H9 (cell line): ENCODE data around the gene SART1. TPM values are rescaled to one million over a fixed set of nuclear protein-coding genes. Genes with fewer than 3 reads are reported as not detected.

ENCODE experiments used
- DNase-seq: peaks from one replicate; pipeline ENCODE4 v3.0.0-alpha.2; 2017
- H2AFZ ChIP-seq: one replicate; pipeline ENCODE4 v1.6.1; 2013; ENCODE audit warnings: mild to moderate bottlenecking, low read length, control low read depth, moderate library complexity
- H2AK5ac ChIP-seq: 2 replicates; pipeline ENCODE4 v1.6.1; 2013; ENCODE audit warnings: low read length, control low read depth, mixed read lengths; ENCODE audit not compliant: insufficient read length
- H2BK120ac ChIP-seq: one replicate; pipeline ENCODE4 v1.6.1; 2013; ENCODE audit warnings: low read depth, mild to moderate bottlenecking, low read length, control low read depth, inconsistent platforms; ENCODE audit not compliant: poor library complexity, severe bottlenecking
- H2BK12ac ChIP-seq: 2 replicates; pipeline ENCODE4 v1.6.1; 2013; ENCODE audit warnings: low read length, control low read depth, mixed read lengths, low read depth; ENCODE audit not compliant: insufficient read length
- H2BK15ac ChIP-seq: 2 replicates; pipeline ENCODE4 v1.6.1; 2013; ENCODE audit warnings: low read depth, low read length, control low read depth
- H2BK20ac ChIP-seq: one replicate; pipeline ENCODE4 v1.6.1; 2013; ENCODE audit warnings: low read depth, mild to moderate bottlenecking, low read length, control low read depth, inconsistent platforms; ENCODE audit not compliant: poor library complexity, severe bottlenecking
- H2BK5ac ChIP-seq: 2 replicates; pipeline ENCODE4 v1.6.1; 2013; ENCODE audit warnings: low read length, control low read depth, mixed read lengths; ENCODE audit not compliant: insufficient read length
- H3K14ac ChIP-seq: 2 replicates; pipeline ENCODE4 v1.6.1; 2013; ENCODE audit warnings: low read length, control low read depth; ENCODE audit not compliant: insufficient read depth
- H3K18ac ChIP-seq: 2 replicates; pipeline ENCODE4 v1.6.1; 2013; ENCODE audit warnings: low read depth, mild to moderate bottlenecking, mixed read lengths, low read length, control low read depth; ENCODE audit not compliant: insufficient read length
- H3K23ac ChIP-seq: 2 replicates; pipeline ENCODE4 v1.6.1; 2013; ENCODE audit warnings: low read length, control low read depth, mixed read lengths, low read depth; ENCODE audit not compliant: insufficient read length
- H3K23me2 ChIP-seq: 2 replicates; pipeline ENCODE4 v1.6.1; 2013; ENCODE audit warnings: low read depth, mild to moderate bottlenecking, mixed read lengths, low read length, control low read depth; ENCODE audit not compliant: insufficient read length, poor library complexity, severe bottlenecking
- H3K27ac ChIP-seq: 2 replicates; pipeline ENCODE4 v1.5.1; 2013; ENCODE audit warnings: low read length, control low read depth, mixed read lengths, low read depth; ENCODE audit not compliant: insufficient read length
- H3K27me3 ChIP-seq: 2 replicates; pipeline ENCODE4 v1.6.1; 2013; ENCODE audit warnings: low read length, control low read depth, inconsistent platforms; ENCODE audit not compliant: insufficient read depth
- H3K4ac ChIP-seq: 2 replicates; pipeline ENCODE4 v1.6.1; 2013; ENCODE audit warnings: low read depth, mild to moderate bottlenecking, control low read depth, inconsistent platforms, low read length, moderate library complexity
- H3K4me1 ChIP-seq: 2 replicates; pipeline ENCODE4 v1.6.1; 2013; ENCODE audit warnings: low read length, control low read depth, inconsistent platforms; ENCODE audit not compliant: insufficient read depth
- H3K4me2 ChIP-seq: 2 replicates; pipeline ENCODE4 v1.6.1; 2013; ENCODE audit warnings: low read length, control low read depth, mixed read lengths; ENCODE audit not compliant: insufficient read length, insufficient read depth
- H3K56ac ChIP-seq: 2 replicates; pipeline ENCODE4 v1.6.1; 2013; ENCODE audit warnings: low read depth, mild to moderate bottlenecking, mixed read lengths, low read length, control low read depth; ENCODE audit not compliant: insufficient read length
- H3K79me1 ChIP-seq: 2 replicates; pipeline ENCODE4 v1.6.1; 2013; ENCODE audit warnings: low read depth, mild to moderate bottlenecking, moderate library complexity, low read length, control low read depth, inconsistent platforms; ENCODE audit not compliant: insufficient read depth, poor library complexity, severe bottlenecking
- H3K79me2 ChIP-seq: 2 replicates; pipeline ENCODE4 v1.6.1; 2013; ENCODE audit warnings: low read length, control low read depth, inconsistent platforms; ENCODE audit not compliant: insufficient read depth
- H3K9ac ChIP-seq: 2 replicates; pipeline ENCODE4 v1.6.1; 2013; ENCODE audit warnings: low read length, control low read depth, mixed read lengths; ENCODE audit not compliant: insufficient read length; ENCODE audit errors: extremely low read depth
- H3K9me3 ChIP-seq: one replicate; pipeline ENCODE4 v1.6.1; 2013; ENCODE audit warnings: low read depth, low read length, inconsistent platforms; ENCODE audit not compliant: control insufficient read depth
- H3T11ph ChIP-seq: one replicate; pipeline ENCODE4 v1.6.1; 2013; ENCODE audit warnings: mild to moderate bottlenecking, low read length, control low read depth, inconsistent platforms
- H4K20me1 ChIP-seq: one replicate; pipeline ENCODE4 v1.6.1; 2013; ENCODE audit not compliant: control insufficient read depth, insufficient read length, insufficient read depth
- H4K5ac ChIP-seq: 2 replicates; pipeline ENCODE4 v1.6.1; 2013; ENCODE audit warnings: low read depth, mild to moderate bottlenecking, mixed read lengths, low read length, control low read depth; ENCODE audit not compliant: insufficient read length
- H4K8ac ChIP-seq: replicated peaks from 2 replicates; pipeline ENCODE4 v1.6.1; 2013; ENCODE audit warnings: low read length, control low read depth, mixed read lengths, low read depth; ENCODE audit not compliant: insufficient read length
- H4K91ac ChIP-seq: 2 replicates; pipeline ENCODE4 v1.6.1; 2013; ENCODE audit warnings: low read depth, mild to moderate bottlenecking, moderate library complexity, mixed read lengths, low read length, control low read depth; ENCODE audit not compliant: insufficient read length
- H3K27ac Mint-ChIP-seq, 3 experiments: 2 replicates in 2 of 3; 3 replicates in 1 of 3; pipeline ENCODE4 v1.8.0; 2020 to 2021; ENCODE audit warnings: mixed read lengths in 3 of 3, mild to moderate bottlenecking in 1 of 3, moderate library complexity in 1 of 3
- H3K27me3 Mint-ChIP-seq: 2 replicates; pipeline ENCODE4 v1.8.0; 2021; ENCODE audit warnings: low read depth, mild to moderate bottlenecking, moderate library complexity, mixed read lengths
- H3K36me3 Mint-ChIP-seq, 3 experiments: 2 replicates in 2 of 3; 3 replicates in 1 of 3; pipeline ENCODE4 v1.8.0; 2020 to 2021; ENCODE audit warnings: low read depth in 3 of 3, mixed read lengths in 3 of 3; ENCODE audit not compliant: insufficient read depth in 1 of 3
- H3K4me1 Mint-ChIP-seq, 2 experiments: 2 replicates each; pipeline ENCODE4 v1.8.0; 2020; ENCODE audit warnings: mixed read lengths in 2 of 2
- H3K4me3 Mint-ChIP-seq, 2 experiments: 2 replicates in 1 of 2; 3 replicates in 1 of 2; pipeline ENCODE4 v1.8.0; 2020 to 2021; ENCODE audit warnings: mild to moderate bottlenecking in 2 of 2, mixed read lengths in 2 of 2, moderate library complexity in 1 of 2
- H3K9me3 Mint-ChIP-seq, 2 experiments: 2 replicates in 1 of 2; 3 replicates in 1 of 2; pipeline ENCODE4 v1.8.0; 2020; ENCODE audit warnings: mild to moderate bottlenecking in 2 of 2, mixed read lengths in 2 of 2, moderate library complexity in 1 of 2
- WGBS: extraction: QIAGEN DNeasy Blood & Tissue Kit; methylation state at CpG from one replicate; pipeline ENCODE4 v1.1.7; 2013; ENCODE audit warnings: missing lambda C conversion rate, low lambda C conversion rate, mixed read lengths; ENCODE audit not compliant: insufficient read length; ENCODE audit errors: extremely low coverage; 5-methylcytosine and 5-hydroxymethylcytosine counted together
- total RNA-seq: library from RNA; stranded (reverse); gene quantifications from 2 replicates; pipeline ENCODE4 v1.2.1, GENCODE V29; 2021
- TF ChIP-seq, protein P1 (sequence below): fragments of 200-600 bp; sonication (generic); conservative IDR thresholded peaks from 3 replicates; pipeline ENCODE4 v1.8.0; 2021; ENCODE audit warnings: antibody characterized with exemption, mild to moderate bottlenecking

SART1 gene
- total RNA-seq, 1 experiment from 2014 or later = 52.0 TPM

DNA sequence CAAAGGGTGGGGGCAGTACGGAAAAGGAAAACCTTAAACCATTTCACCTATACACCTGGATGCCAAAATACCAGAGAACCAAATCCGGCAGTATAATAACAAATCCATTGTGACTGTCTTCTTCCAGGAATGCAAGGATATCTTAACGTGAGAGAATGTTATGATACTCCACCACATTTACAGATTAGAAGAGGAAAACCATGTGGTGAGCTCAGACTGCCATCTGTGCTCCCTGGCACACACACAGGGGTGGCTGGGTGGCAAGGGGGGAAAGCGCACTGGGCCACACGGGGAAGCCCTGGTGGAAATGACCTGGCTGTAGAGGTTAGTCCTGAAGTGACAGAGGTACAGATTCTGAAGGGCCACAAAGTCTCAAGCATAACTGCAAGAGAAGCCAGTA is 30.5 kb downstream of the SART1 start:
- Histone ChIP-seq H3K4ac (no peak overlapping the region), H3K79me1 (no peaks in the 10 kb centered on the region), H3K18ac (no peak overlapping the region), H4K91ac (no peak overlapping the region), H2BK15ac (no peak overlapping the region), H2BK5ac (no peak overlapping the region), H3K27me3 (no peaks in the 10 kb centered on the region), H3K27ac (no peak overlapping the region), H2AK5ac (no peak overlapping the region), H4K5ac (no peak overlapping the region), H2BK12ac (no peak overlapping the region), H3K56ac (no peak overlapping the region), H4K20me1 (no peaks in the 10 kb centered on the region), H3T11ph (no peak overlapping the region), H2BK120ac (no peak overlapping the region), H2BK20ac (no peak overlapping the region), H3K4me1 (no peaks in the 10 kb centered on the region), H4K8ac (no peak overlapping the region), H3K23ac (no peak overlapping the region), H3K9ac (no peak overlapping the region), H3K4me2 (no peak overlapping the region), H3K9me3 (no peaks in the 10 kb centered on the region), H2AFZ (no peak overlapping the region), H3K14ac (no peak overlapping the region), H3K23me2 (no peaks in the 10 kb centered on the region), H3K79me2 (no peaks in the 10 kb centered on the region)
- H3K27ac Mint-ChIP-seq = peak overlapping the region in 2 of 3 experiments; percentile 49 to 65; a peak in 2 of 7 replicates
- DNase-seq = no peak
- peaks cover 0 to 2% of the 10 kb centered on the region in 2 experiments; a peak in 1 of 4 replicates for H3K4me1 Mint-ChIP-seq
- peaks cover 3 to 15% (median 5%) of the 10 kb centered on the region in 3 experiments; a peak in 5 of 7 replicates for H3K36me3 Mint-ChIP-seq
- no peak overlapping the region for H3K4me3 Mint-ChIP-seq
- WGBS = no CpG with 5 or more reads among the region's 5 CpGs
- H3K27me3 Mint-ChIP-seq = no peaks in the 10 kb centered on the region; the same call in 1 of the 2 replicates
- TF ChIP-seq, protein P1, sequence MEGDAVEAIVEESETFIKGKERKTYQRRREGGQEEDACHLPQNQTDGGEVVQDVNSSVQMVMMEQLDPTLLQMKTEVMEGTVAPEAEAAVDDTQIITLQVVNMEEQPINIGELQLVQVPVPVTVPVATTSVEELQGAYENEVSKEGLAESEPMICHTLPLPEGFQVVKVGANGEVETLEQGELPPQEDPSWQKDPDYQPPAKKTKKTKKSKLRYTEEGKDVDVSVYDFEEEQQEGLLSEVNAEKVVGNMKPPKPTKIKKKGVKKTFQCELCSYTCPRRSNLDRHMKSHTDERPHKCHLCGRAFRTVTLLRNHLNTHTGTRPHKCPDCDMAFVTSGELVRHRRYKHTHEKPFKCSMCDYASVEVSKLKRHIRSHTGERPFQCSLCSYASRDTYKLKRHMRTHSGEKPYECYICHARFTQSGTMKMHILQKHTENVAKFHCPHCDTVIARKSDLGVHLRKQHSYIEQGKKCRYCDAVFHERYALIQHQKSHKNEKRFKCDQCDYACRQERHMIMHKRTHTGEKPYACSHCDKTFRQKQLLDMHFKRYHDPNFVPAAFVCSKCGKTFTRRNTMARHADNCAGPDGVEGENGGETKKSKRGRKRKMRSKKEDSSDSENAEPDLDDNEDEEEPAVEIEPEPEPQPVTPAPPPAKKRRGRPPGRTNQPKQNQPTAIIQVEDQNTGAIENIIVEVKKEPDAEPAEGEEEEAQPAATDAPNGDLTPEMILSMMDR = no peak
- no peaks in the 10 kb centered on the region for H3K9me3 Mint-ChIP-seq
